HG03558 (cell line): ENCODE measurements around the gene KLK5.
"Not testable (repeated sequence)": the region's sequence is repeated elsewhere in the genome, so short reads cannot be mapped to it uniquely, and the experiment has no call there.

ENCODE experiments used
- ATAC-seq: cut with Tn5 transposase; IDR thresholded peaks from one replicate; pipeline ENCODE4 v1.9.1; 2021; ENCODE audit warnings: moderate number of reproducible peaks; ENCODE audit not compliant: unreplicated experiment; ENCODE audit errors: extremely low read depth

Gene KLK5

DNA sequence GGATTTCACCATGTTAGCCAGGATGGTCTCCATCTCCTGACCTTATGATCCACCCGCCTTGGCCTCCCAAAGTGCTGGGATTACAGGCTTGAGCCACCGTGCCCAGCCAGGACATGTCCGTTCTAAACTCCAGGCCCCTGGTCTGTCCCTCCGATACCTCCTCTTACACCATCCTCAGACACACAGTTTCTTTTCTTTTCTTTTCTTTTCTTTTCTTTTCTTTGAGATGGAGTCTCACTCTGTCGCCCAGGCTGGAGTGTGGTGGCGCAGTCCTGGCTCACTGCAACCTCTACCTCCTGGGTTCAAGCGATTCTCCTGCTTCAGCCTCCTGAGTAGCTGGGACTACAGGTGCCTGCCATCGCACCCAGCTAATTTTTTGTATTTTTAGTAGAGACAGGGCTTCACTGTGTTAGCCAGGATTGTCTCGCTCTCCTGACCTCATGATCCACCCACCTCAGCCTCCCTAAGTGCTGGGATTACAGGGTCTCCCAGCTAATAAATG, 56.7 kb downstream of the KLK5 start:
- not testable (repeated sequence) for ATAC-seq

DNA sequence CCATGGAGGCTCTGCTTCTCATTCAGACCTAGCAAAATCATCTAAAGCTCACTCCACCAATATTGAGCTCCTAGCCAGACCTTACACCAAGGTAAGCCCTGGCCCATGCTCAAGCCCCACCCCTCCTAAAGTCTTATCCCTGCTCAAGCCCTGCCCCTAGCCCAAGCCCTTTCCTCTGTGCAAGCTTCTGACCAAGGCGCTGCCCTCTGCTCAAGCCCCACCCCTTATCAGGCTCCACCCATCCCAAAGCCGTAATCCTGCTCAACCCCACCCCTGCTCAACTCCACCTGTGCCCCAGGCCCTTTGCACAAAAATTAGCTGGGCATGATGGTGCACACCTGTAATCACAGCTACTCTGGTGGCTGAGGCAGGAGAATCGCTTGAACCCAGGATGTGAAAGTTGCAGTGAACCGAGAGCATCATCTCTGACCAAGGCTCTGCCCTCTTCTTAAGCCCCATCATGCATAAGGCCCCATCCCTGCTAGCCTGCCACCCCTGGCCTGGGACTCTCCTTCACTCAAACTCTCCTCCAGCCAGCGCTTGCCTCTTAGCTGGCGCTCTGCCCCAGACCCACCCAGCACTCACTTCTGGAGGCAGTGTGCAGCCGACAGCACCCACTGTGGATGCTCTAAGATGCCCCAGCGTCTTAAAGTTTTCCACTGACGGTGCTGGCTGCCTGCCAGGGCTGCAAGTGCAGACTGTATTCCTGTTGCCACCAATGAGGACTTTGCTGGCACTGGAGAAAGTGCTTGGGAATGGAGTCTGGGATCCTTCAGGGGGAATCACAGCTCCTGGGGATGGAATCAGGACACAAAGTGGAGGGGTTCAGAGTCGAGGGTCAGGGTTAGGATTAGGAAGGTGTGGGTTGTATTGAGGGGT, 58.1 kb downstream of the KLK5 start:
- no peak for ATAC-seq
